Fibroblast of villous mesenchyme (primary cell): ENCODE results near the gene MFSD6. TPM values are rescaled to one million over a fixed set of nuclear protein-coding genes. Genes with fewer than 3 reads are reported as not detected.

Experiments used
- DNase-seq: peaks from one replicate; pipeline ENCODE4 v3.0.0-alpha.2; 2010; ENCODE audit warnings: low read depth
- H3K4me3 ChIP-seq: 2 replicates; pipeline ENCODE4 v1.5.1; 2011; ENCODE audit warnings: low read depth, mild to moderate bottlenecking, low read length
- total RNA-seq: library from RNA; depleted of rRNA; stranded (reverse); fragments of >200 nt; gene quantifications from 2 replicates; pipeline ENCODE4 v1.2.3, GENCODE V29; 2012
- TF ChIP-seq, protein P1 (sequence below): IDR thresholded peaks from 2 replicates; pipeline ENCODE4 v1.5.1; 2012; ENCODE audit warnings: low read depth, mild to moderate bottlenecking, low read length; ENCODE audit not compliant: insufficient read depth

Gene MFSD6
- total RNA-seq, 1 donor, result 14.7 TPM

DNA sequence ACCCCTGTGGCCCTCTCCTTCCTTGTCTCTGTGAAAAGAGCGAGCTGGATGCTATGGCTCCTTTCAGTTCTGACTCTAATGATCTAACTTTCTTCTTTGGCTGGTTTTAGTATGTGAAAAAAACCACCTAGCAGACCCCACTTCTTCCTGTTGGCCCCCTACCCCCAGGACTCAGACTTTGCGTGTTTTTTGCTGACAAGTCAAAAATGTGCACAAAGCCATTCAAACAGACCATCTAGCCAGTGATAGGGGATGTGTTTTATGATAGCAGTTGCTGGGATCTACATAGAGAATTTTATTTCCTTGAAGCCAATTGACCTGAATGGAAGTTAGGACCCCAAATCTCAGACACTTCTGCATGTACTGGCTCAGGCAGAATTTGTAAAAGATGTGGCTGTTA is 49.1 kb downstream of the MFSD6 start:
- TF ChIP-seq, protein P1, sequence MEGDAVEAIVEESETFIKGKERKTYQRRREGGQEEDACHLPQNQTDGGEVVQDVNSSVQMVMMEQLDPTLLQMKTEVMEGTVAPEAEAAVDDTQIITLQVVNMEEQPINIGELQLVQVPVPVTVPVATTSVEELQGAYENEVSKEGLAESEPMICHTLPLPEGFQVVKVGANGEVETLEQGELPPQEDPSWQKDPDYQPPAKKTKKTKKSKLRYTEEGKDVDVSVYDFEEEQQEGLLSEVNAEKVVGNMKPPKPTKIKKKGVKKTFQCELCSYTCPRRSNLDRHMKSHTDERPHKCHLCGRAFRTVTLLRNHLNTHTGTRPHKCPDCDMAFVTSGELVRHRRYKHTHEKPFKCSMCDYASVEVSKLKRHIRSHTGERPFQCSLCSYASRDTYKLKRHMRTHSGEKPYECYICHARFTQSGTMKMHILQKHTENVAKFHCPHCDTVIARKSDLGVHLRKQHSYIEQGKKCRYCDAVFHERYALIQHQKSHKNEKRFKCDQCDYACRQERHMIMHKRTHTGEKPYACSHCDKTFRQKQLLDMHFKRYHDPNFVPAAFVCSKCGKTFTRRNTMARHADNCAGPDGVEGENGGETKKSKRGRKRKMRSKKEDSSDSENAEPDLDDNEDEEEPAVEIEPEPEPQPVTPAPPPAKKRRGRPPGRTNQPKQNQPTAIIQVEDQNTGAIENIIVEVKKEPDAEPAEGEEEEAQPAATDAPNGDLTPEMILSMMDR, result no peak
- DNase-seq, result no peak
- H3K4me3 ChIP-seq, result no peak overlapping the region

DNA sequence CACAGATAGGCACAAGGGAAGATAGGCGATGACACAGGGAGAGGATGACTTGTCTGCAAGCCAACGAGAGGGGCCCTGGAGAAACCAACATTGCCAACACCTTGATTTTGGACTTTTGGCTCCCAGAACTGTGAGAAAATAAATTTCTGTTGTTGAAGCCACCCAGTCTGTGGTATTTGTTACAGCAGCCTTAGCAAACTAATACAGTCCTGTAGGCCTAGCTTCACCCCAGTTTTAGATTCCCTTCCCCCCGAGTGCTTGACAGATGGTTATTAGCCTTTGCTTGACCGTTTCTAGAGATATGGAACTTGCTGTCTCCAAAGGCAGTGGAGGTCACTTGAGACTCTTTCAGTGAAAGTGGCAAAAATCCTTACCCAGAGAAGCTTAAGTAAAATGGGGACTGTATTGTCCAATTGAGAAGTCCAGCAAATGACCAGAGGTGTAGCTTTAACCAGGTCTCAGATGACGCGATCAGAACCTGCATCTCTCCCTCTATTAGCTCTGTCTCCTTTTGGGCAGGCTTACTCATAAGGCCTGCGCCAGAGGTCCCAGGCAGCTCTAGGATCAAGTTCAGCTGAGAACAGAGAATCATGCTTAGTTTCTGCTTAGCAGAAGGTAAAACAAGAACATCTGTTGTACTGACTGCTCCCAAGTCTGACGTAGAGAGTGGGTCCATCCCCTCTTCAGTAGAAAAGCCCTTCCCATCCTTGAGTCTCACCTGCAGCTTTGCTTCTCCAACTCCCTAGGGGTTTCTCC is 50.4 kb downstream of the MFSD6 start:
- no peak for DNase-seq
- TF ChIP-seq, protein P1, result no peak
- H3K4me3 ChIP-seq, result no peak overlapping the region

DNA sequence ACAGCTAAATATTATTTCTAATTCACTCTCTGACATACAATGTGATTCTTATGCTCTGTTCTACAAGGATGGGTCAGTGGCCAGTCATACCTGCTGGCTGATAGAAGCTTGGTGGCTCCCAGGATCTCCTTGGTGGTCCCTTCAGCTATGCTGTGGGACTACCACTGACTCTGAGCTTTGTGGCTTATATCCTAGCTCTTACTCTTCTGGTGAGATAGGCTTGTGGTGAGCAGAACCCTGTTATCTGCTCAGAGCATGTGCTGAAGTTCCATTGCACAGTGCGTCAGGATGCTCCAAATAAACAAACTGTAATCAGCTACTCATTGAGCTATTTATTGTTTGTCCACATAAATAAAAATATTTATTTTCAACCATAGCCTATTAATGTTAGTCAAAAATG is 51.7 kb downstream of the MFSD6 start:
- no peak for DNase-seq
- TF ChIP-seq, protein P1, result no peak
- H3K4me3 ChIP-seq, result no peak overlapping the region

DNA sequence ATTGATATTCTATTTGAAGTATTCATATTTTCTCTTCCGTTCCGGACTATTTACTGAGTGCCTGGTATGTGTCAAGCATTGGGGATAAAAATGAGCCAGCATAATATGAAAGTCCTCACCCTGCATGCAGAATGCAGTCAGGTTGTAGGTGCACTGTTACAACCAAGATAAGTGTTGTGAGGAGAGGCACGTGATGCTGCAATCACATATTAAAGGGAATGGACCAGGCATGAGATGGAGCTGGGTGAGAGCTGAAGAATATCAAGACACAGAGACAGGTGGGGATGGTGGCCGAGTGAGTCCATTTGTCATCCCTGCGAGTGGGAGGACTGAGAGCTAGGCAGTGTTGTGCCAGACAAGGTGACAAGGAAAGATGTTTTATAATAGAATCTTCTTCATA is 52.3 kb downstream of the MFSD6 start:
- TF ChIP-seq, protein P1, result no peak
- no peak for DNase-seq
- H3K4me3 ChIP-seq, result no peak overlapping the region

DNA sequence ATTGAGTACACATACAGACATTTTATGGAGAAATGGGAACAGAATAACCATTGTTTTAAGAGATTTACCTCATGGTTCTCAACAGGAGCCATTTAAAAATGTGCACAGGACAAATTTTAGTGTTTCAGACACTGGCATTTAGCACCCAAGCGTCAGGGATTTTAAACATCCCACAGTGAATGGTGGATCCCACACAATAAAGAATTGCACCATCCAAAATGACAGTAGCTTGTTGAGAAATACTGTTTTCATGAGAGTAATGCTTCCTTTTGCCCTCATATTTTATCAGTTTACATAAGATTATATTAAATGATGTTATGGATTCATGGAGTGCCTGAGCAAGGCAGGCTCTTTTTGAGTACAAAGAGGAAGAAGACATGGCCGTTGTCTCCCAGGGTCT is 54.0 kb downstream of the MFSD6 start:
- TF ChIP-seq, protein P1, result no peak
- no peak overlapping the region for H3K4me3 ChIP-seq
- DNase-seq, result no peak

DNA sequence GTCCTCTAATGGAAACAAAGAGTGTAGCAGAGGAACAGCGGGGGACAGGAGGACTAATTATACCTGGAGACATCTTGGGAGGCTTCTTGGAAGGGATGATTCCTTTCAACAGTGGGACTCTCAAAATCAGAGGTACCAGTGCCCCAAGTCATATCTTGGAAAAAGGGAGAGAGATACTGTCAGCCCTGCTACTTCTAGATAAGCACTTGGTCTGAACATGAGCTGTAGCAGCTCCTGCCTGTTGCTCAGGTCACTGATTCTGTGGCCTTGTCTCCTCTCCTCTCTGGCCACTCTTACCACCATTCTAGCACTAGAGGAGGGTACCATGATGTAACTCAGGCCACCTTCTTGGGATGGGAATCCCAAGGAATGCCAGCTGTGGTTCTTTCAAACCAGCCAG is 54.5 kb downstream of the MFSD6 start:
- DNase-seq, result no peak
- no peak overlapping the region for H3K4me3 ChIP-seq
- TF ChIP-seq, protein P1, result no peak

DNA sequence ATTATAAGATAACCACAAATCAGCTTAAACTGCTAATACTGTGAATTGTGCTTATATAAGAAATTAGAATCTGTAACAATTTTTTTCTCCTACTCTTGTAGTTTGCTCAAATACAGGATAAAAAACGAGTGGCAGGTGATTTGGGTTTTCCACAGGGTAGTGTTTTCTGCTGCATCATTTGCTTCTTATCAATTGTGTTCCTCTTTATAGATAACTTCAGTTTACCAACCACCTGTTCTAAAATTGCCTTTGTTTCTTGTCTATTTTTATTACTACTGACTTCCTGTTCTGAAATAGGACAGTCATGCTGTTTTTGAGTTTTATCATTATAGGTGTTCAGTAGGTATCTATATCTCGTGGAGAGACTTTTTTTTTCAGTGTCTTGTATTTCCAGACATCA is 56.9 kb downstream of the MFSD6 start:
- TF ChIP-seq, protein P1, result no peak
- DNase-seq, result no peak
- H3K4me3 ChIP-seq, result no peak overlapping the region
